Parathyroid adenoma (tissue), 2 donors: Measurements from ENCODE around the gene ATP5MG.
A peak's percentile ranks its signal among the peaks of the same experiment; 100 is the strongest.

Experiments
- H2AFZ ChIP-seq: fragments of 300-600 bp; sonication (generic); one replicate; pipeline ENCODE4 v1.7.0; 2017; ENCODE audit warnings: antibody characterized with exemption, mild to moderate bottlenecking
- H3K27ac ChIP-seq: fragments of 300-600 bp; sonication (generic); one replicate; pipeline ENCODE4 v1.7.0; 2017
- H3K27me3 ChIP-seq: fragments of 300-600 bp; sonication (generic); one replicate; pipeline ENCODE4 v1.7.0; 2017; ENCODE audit warnings: low read length; ENCODE audit not compliant: control insufficient read depth, insufficient read depth
- H3K36me3 ChIP-seq: fragments of 300-600 bp; sonication (generic); one replicate; pipeline ENCODE4 v1.7.0; 2017; ENCODE audit warnings: low read length; ENCODE audit not compliant: control insufficient read depth, insufficient read depth
- H3K4me1 ChIP-seq: fragments of 300-600 bp; sonication (generic); one replicate; pipeline ENCODE4 v1.7.0; 2017; ENCODE audit warnings: control low read depth
- H3K4me2 ChIP-seq: fragments of 300-600 bp; sonication (generic); one replicate; pipeline ENCODE4 v1.7.0; 2017; ENCODE audit warnings: low read length
- H3K4me3 ChIP-seq: fragments of 300-600 bp; sonication (generic); one replicate; pipeline ENCODE4 v1.7.0; 2017; ENCODE audit warnings: low read depth, low read length
- H3K79me2 ChIP-seq: fragments of 300-600 bp; sonication (generic); one replicate; pipeline ENCODE4 v1.7.0; 2017; ENCODE audit warnings: control low read depth
- H3K9ac ChIP-seq: fragments of 300-600 bp; sonication (generic); one replicate; pipeline ENCODE4 v1.7.0; 2017; ENCODE audit warnings: mild to moderate bottlenecking
- H3K9me3 ChIP-seq: fragments of 300-600 bp; sonication (generic); one replicate; pipeline ENCODE4 v1.7.0; 2017; ENCODE audit warnings: low read length; ENCODE audit not compliant: control insufficient read depth
- TF ChIP-seq, protein P1 (sequence below): fragments of 300-600 bp; sonication (generic); IDR thresholded peaks from one replicate; pipeline ENCODE4 v1.7.0; 2017; ENCODE audit warnings: antibody characterized with exemption, mild to moderate bottlenecking
- donor health status: primary hyperparathyroidism.

Gene ATP5MG

DNA sequence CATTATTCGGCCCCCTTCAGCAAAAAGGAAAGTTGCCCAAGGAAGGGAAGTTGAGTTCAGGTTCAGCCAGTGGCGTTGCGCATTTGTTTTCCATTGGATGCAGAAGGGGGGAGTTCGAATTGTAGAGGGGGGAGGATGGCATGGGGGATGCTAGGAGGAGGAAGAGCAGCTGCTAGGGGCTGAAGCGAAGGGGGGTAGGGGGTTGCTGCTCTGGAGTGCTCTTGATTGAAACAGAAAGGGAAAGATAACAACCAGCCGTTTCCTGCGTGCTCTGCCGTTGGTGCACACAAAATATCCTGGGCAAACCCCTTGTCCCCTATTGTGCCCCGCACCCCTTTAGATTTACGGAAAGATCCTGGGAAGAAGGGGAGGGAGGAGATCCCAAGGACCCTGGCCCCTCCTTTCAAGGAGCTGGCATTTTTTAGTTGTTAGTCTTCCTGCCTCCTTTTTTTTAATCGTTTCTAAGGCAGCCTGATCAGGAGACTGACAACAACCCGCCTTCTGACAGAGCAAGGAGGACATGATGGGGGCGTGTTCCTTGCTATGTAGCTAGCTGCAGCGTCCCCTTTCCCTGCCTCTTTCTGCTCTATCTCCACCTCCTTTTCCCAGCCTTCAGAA, 37.0 kb downstream of the ATP5MG start:
- Histone ChIP-seq H3K4me2 (peak overlapping the region; percentile 85), H3K4me1 (peaks cover 8% of the 10 kb centered on the region), H3K9me3 (no peaks in the 10 kb centered on the region)

DNA sequence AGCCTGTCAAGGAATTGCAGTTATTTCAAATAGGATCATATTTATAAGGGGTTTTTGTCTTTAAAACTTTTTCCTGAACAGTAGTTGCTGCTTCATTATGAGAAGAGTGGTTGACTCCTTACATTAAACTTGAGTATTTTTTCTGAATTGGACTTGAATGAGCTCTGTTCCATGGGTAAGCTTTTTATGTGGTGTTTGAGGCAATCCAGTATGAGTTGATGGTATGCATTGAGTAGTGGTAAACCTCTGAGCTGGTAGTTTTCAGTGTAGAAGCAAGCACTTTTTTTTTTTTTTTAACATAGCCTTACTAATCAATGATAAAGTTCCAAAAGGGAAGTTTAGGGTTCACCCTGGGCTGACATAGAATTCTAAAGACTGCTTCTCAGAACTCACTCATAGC, 38.2 kb downstream of the ATP5MG start:
- Histone ChIP-seq H3K4me3 (no peak overlapping the region), H2AFZ (no peak overlapping the region), H3K79me2 (peaks cover 31% of the 10 kb centered on the region), H3K4me2 (no peak overlapping the region), H3K36me3 (no peaks in the 10 kb centered on the region), H3K9ac (no peak overlapping the region), H3K4me1 (peaks cover 13% of the 10 kb centered on the region), H3K9me3 (no peaks in the 10 kb centered on the region), H3K27me3 (no peaks in the 10 kb centered on the region), H3K27ac (no peak overlapping the region)
- TF ChIP-seq, protein P1, sequence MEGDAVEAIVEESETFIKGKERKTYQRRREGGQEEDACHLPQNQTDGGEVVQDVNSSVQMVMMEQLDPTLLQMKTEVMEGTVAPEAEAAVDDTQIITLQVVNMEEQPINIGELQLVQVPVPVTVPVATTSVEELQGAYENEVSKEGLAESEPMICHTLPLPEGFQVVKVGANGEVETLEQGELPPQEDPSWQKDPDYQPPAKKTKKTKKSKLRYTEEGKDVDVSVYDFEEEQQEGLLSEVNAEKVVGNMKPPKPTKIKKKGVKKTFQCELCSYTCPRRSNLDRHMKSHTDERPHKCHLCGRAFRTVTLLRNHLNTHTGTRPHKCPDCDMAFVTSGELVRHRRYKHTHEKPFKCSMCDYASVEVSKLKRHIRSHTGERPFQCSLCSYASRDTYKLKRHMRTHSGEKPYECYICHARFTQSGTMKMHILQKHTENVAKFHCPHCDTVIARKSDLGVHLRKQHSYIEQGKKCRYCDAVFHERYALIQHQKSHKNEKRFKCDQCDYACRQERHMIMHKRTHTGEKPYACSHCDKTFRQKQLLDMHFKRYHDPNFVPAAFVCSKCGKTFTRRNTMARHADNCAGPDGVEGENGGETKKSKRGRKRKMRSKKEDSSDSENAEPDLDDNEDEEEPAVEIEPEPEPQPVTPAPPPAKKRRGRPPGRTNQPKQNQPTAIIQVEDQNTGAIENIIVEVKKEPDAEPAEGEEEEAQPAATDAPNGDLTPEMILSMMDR: no peak

More for the DNA sequence above, 37.0 kb downstream of the ATP5MG start:
- Histone ChIP-seq H3K27me3 (no peaks in the 10 kb centered on the region), H3K27ac (peak overlapping the region; percentile 78), H3K36me3 (no peaks in the 10 kb centered on the region), H3K4me3 (peak overlapping the region; percentile 72), H3K9ac (no peak overlapping the region), H3K79me2 (peaks cover 21% of the 10 kb centered on the region), H2AFZ (no peak overlapping the region)
- TF ChIP-seq, protein P1: no peak

DNA sequence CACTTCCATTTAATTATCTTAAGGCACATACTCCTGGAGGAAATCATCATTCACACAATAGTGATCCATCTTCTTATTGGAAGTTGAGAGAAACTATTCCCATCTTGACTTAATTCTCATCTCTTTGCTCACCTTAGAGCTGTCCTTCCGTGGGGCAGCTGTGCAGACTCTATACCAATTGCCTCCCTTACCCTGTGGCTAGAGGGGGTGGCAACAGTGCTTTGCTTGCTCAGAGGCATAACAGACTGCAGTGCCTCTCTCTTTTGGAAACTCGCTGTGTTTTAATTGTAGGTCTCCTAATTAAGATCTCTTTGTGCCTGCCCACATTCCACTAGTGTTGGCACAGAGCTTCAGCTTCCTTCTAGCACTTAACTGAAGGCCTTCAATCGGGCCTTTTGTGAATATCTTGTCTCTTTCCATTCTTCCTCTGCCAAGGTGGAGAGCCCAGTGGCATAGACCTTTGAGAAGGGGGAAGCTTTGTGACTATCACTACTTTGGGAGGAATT, 40.4 kb downstream of the ATP5MG start:
- H2AFZ ChIP-seq: no peak overlapping the region
- no peaks in the 10 kb centered on the region for H3K27me3 ChIP-seq
- TF ChIP-seq, protein P1: no peak
- H3K9me3 ChIP-seq: no peaks in the 10 kb centered on the region
- no peak overlapping the region for H3K27ac ChIP-seq
- no peak overlapping the region for H3K4me2 ChIP-seq
- no peaks in the 10 kb centered on the region for H3K36me3 ChIP-seq
- H3K4me3 ChIP-seq: no peak overlapping the region
- no peak overlapping the region for H3K9ac ChIP-seq
- peaks cover 13% of the 10 kb centered on the region for H3K4me1 ChIP-seq
- peaks cover 51% of the 10 kb centered on the region for H3K79me2 ChIP-seq

DNA sequence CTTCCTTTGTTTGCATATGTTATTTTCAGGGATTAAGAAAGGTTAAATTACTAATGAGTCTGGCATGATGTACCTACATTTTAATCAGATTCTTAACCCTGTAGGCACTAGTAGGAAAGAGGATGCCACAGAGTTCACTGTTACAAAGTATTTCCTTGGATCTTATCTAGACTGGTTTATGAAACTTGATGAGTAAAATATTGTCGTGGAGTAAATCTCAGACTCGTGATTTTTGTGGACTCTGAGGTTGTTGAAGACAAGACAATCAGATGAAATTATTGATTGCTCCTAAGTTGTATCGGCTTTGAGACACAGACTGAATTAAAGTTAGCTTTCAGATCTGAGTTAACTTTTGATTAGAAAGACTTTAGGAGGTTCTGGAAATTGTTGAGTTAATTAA, 40.9 kb downstream of the ATP5MG start:
- H3K4me2 ChIP-seq: no peak overlapping the region
- H3K36me3 ChIP-seq: no peaks in the 10 kb centered on the region
- peaks cover 13% of the 10 kb centered on the region for H3K4me1 ChIP-seq
- no peak overlapping the region for H3K27ac ChIP-seq
- TF ChIP-seq, protein P1: no peak
- no peaks in the 10 kb centered on the region for H3K27me3 ChIP-seq
- H3K9ac ChIP-seq: no peak overlapping the region
- no peak overlapping the region for H2AFZ ChIP-seq
- no peaks in the 10 kb centered on the region for H3K9me3 ChIP-seq
- peaks cover 55% of the 10 kb centered on the region for H3K79me2 ChIP-seq
- no peak overlapping the region for H3K4me3 ChIP-seq
